ENCODE data around the gene TP53TG3D. TPM values are rescaled to one million over a fixed set of nuclear protein-coding genes. Genes with fewer than 3 reads are reported as not detected.

TP53TG3D gene
- total RNA-seq, 4 donors from 2014 or later, result not detected

Small RNA genes lying within 50 kb of the gene (small RNA-seq; reads per million reads assigned to genes)
- gene AC133485.1 (0 reads per million in 4 donors), gene AC140878.1 (0 reads per million in 4 donors)
